DMS153 treated with DMSO at 0.1 percent for 48 hours (cell line): Measurements from ENCODE around the gene PRKAR1B.

Experiments
- DNase-seq: peaks from one replicate; lab custom pipeline; 2025; ENCODE audit not compliant: unreplicated experiment; lab: John Stamatoyannopoulos, UW

PRKAR1B gene

GRCh38 chr7:727104-727805, at the start of gene PRKAR1B:
PRKAR1B (minus strand) TSS chr7:727281; CDS start chr7:711505, 15,776 bp downstream.
- DNase-seq, result no peak

- DNase-seq, result no peak
Observed at GRCh38 chr7:776381-776780, 49.3 kb upstream of the PRKAR1B start.

- DNase-seq, result no peak
Observed at GRCh38 chr7:774161-775109, 47.4 kb upstream of the PRKAR1B start.

GRCh38 chr7:773622-773915, 46.5 kb upstream of the PRKAR1B start:
- DNase-seq, result no peak

- no peak for DNase-seq
Observed at GRCh38 chr7:772861-773621, 46.0 kb upstream of the PRKAR1B start.

- DNase-seq, result no peak
Observed at GRCh38 chr7:772392-772791, 45.3 kb upstream of the PRKAR1B start.

- DNase-seq, result no peak
Observed at GRCh38 chr7:772005-772294, 44.9 kb upstream of the PRKAR1B start.

- DNase-seq, result no peak
Observed at GRCh38 chr7:771234-772004, 44.3 kb upstream of the PRKAR1B start.

- no peak for DNase-seq
Observed at GRCh38 chr7:770741-771166, 43.7 kb upstream of the PRKAR1B start.

- no peak for DNase-seq
Observed at GRCh38 chr7:770336-770735, 43.3 kb upstream of the PRKAR1B start.

GRCh38 chr7:768881-769504, 41.9 kb upstream of the PRKAR1B start:
- DNase-seq, result no peak

- peak; percentile 99 for DNase-seq
Observed at GRCh38 chr7:767941-768731, 41.1 kb upstream of the PRKAR1B start.

GRCh38 chr7:767580-767940, 40.5 kb upstream of the PRKAR1B start:
- DNase-seq, result peak; percentile 99

GRCh38 chr7:765383-765782, 38.3 kb upstream of the PRKAR1B start:
- DNase-seq, result no peak

- DNase-seq, result no peak
Observed at GRCh38 chr7:763762-764161, 36.7 kb upstream of the PRKAR1B start.

GRCh38 chr7:762885-763284, 35.8 kb upstream of the PRKAR1B start:
- DNase-seq, result no peak

GRCh38 chr7:761631-762030, 34.5 kb upstream of the PRKAR1B start:
- DNase-seq, result no peak

- DNase-seq, result no peak
Observed at GRCh38 chr7:761101-761500, 34.0 kb upstream of the PRKAR1B start.

GRCh38 chr7:760006-760405, 32.9 kb upstream of the PRKAR1B start:
- no peak for DNase-seq

GRCh38 chr7:759569-759968, 32.5 kb upstream of the PRKAR1B start:
- DNase-seq, result no peak
